ENCODE data around the gene BORA. TPM values are rescaled to one million over a fixed set of nuclear protein-coding genes. Genes with fewer than 3 reads are reported as not detected.
A peak's percentile ranks its signal among the peaks of the same experiment; 100 is the strongest.

BORA gene
- total RNA-seq, 4 donors from 2014 or later: 0.83 to 2.3 (median 1.6) TPM

DNA sequence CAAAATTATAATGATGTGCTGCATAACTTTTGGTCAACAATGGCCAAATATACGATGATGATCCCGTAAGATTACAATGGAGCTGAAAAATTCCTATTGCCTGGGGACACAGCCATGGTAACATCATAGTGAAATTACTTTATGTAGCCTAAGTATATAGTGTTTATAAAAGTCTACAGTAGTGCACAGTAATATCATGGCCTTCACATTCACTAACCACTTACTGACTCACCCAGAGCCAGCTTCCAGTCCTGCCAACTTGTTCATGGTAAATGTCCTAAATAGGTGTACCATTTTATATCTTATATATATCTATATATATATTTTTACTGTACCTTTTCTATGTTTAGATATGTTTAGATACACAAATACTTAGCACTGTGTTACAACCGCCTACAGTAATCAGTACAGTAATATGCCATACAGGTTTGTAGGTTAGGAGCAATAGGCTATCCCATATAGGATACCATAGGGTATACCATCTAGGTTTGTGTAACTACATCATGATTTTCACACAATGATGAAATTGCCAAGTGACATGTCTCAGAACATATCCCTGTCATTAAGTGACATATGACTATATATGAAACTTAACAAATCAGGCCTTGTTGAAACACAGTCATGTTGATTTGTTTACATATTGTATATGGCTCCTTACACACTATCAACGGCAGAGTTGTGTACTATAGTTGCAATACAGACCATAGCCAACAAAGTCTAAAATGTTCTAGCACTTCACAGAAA is 30.2 kb downstream of the BORA start:
- WGBS: 74% methylated on average over 4 of the region's 4 CpGs
- Histone ChIP-seq H3K4me1 (peaks cover 0 to 1% (median 0%) of the 10 kb centered on the region in 4 donors), H3K27ac (replicated peaks in 1 of 4) (no peak overlapping the region), H3K27me3 (no peaks in the 10 kb centered on the region), H3K36me3 (peaks cover 74 to 100% (median 85%) of the 10 kb centered on the region in 4 donors), H3K9me3 (no peaks in the 10 kb centered on the region), H3K4me3 (no peak overlapping the region)
- DNase-seq (ENCODE audit: extremely low spot score): no peak
- intact Hi-C loops (cut with DNase I): no loop called here
- TF ChIP-seq, protein P1, sequence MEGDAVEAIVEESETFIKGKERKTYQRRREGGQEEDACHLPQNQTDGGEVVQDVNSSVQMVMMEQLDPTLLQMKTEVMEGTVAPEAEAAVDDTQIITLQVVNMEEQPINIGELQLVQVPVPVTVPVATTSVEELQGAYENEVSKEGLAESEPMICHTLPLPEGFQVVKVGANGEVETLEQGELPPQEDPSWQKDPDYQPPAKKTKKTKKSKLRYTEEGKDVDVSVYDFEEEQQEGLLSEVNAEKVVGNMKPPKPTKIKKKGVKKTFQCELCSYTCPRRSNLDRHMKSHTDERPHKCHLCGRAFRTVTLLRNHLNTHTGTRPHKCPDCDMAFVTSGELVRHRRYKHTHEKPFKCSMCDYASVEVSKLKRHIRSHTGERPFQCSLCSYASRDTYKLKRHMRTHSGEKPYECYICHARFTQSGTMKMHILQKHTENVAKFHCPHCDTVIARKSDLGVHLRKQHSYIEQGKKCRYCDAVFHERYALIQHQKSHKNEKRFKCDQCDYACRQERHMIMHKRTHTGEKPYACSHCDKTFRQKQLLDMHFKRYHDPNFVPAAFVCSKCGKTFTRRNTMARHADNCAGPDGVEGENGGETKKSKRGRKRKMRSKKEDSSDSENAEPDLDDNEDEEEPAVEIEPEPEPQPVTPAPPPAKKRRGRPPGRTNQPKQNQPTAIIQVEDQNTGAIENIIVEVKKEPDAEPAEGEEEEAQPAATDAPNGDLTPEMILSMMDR (IDR thresholded peaks at IDR 0.05): no peak
- TF ChIP-seq EP300 (IDR thresholded peaks at IDR 0.05) (no peak), POLR2A (IDR thresholded peaks at IDR 0.05; ENCODE audit: low read depth) (no peak), POLR2AphosphoS5 (IDR thresholded peaks at IDR 0.05) (no peak)

DNA sequence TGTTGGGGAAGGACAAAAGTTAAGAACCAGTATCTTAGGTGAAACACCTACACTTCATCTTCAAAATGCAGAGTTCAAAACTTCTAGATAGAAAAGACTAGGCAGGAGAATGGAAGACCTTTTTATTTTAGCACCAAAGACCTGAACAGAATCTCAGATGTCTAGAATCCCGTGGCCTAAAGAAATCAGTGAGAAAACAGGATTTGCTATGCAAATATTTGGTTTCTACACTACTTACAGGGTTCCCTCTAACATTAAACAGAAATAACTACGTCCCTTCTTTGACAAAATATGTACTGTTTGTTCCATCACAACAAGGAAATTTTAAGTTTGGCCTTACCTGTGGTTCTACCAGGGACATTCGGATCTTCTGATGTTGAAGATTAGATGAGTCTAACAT is 32.5 kb downstream of the BORA start:
- peaks cover 74 to 100% (median 92%) of the 10 kb centered on the region in 4 donors for H3K36me3 ChIP-seq
- TF ChIP-seq POLR2AphosphoS5 (IDR thresholded peaks at IDR 0.05) (no peak), EP300 (IDR thresholded peaks at IDR 0.05) (no peak), POLR2A (IDR thresholded peaks at IDR 0.05; ENCODE audit: low read depth) (no peak)
- TF ChIP-seq, protein P1 (IDR thresholded peaks at IDR 0.05): no peak
- H3K9me3 ChIP-seq: no peaks in the 10 kb centered on the region
- intact Hi-C loops (cut with DNase I): no loop called here
- no peak overlapping the region for H3K27ac ChIP-seq (replicated peaks in 1 of 4)
- peaks cover 0 to 12% (median 0%) of the 10 kb centered on the region in 4 donors for H3K4me1 ChIP-seq
- no peak overlapping the region for H3K4me3 ChIP-seq
- WGBS: 95% methylated on average over 3 of the region's 3 CpGs
- DNase-seq (ENCODE audit: extremely low spot score): no peak
- no peaks in the 10 kb centered on the region for H3K27me3 ChIP-seq

DNA sequence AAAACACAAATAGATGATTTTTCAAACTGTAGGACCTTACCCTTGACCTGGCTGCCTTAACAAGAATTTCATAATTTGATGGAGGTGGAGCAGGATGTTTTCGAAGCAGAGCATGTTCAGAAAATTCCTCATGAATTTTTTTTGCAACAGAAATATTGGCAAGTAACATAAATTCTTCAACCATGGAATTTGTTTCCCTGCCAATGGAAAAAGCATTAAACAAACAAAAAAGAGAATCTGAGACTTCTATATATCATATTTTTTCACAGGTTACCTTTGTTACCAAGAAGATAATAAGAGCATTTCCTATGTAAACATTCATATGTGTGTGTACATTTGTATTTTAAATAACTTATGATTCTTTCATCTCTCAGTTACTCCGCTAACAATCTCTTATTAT is 35.7 kb downstream of the BORA start:
- Histone ChIP-seq H3K4me3 (no peak overlapping the region), H3K4me1 (peaks cover 0 to 12% (median 0%) of the 10 kb centered on the region in 4 donors), H3K9me3 (no peaks in the 10 kb centered on the region), H3K36me3 (peaks cover 82 to 100% (median 96%) of the 10 kb centered on the region in 4 donors), H3K27me3 (no peaks in the 10 kb centered on the region), H3K27ac (replicated peaks in 1 of 4) (peak overlapping the region in 2 of 4 donors; percentile 40 to 52)
- TF ChIP-seq, protein P1 (IDR thresholded peaks at IDR 0.05): no peak
- TF ChIP-seq EP300 (IDR thresholded peaks at IDR 0.05) (no peak), POLR2AphosphoS5 (IDR thresholded peaks at IDR 0.05) (no peak), POLR2A (IDR thresholded peaks at IDR 0.05; ENCODE audit: low read depth) (no peak)
- 60% methylated on average over 2 of the region's 2 CpGs for WGBS
- intact Hi-C loops (cut with DNase I): no loop called here
- no peak for DNase-seq (ENCODE audit: extremely low spot score)

DNA sequence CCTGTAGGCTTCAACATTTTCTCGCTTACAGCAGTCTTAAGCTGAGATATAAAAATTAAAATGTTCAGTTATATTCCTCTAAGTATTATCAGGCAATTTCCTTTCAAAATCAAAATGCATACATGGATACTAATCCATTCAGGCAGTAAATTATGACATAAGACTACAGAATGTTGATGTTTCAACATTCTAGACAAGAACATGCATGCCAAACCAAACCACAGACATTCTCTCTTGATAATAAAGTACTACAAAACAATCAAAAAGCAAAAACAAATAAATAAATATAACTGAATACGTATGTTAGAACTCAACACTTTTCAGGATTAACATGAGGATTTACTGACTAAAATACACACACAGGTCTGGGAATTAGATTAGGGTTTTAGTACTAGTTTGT is 46.3 kb downstream of the BORA start:
- H3K27me3 ChIP-seq: no peaks in the 10 kb centered on the region
- intact Hi-C loops (cut with DNase I): no loop called here
- TF ChIP-seq, protein P1 (IDR thresholded peaks at IDR 0.05): no peak
- no peak for TF ChIP-seq POLR2AphosphoS5 (IDR thresholded peaks at IDR 0.05)
- no peak for TF ChIP-seq EP300 (IDR thresholded peaks at IDR 0.05)
- no peak for TF ChIP-seq POLR2A (IDR thresholded peaks at IDR 0.05; ENCODE audit: low read depth)
- H3K4me1 ChIP-seq: peaks cover 4 to 8% (median 4%) of the 10 kb centered on the region in 4 donors
- DNase-seq (ENCODE audit: extremely low spot score): no peak
- no peaks in the 10 kb centered on the region for H3K9me3 ChIP-seq
- H3K4me3 ChIP-seq: no peak overlapping the region
- 80% methylated on average over 2 of the region's 2 CpGs for WGBS
- H3K36me3 ChIP-seq: peaks cover 61 to 93% (median 84%) of the 10 kb centered on the region in 4 donors
- no peak overlapping the region for H3K27ac ChIP-seq (replicated peaks in 1 of 4)

Data from esophagus muscularis mucosa (tissue), 4 donors.